Measurements from ENCODE around the gene TSPAN14. TPM values are rescaled to one million over a fixed set of nuclear protein-coding genes. Genes with fewer than 3 reads are reported as not detected.

The TSPAN14 gene
- total RNA-seq, 1 experiment from 2014 or later: not detected

DNA sequence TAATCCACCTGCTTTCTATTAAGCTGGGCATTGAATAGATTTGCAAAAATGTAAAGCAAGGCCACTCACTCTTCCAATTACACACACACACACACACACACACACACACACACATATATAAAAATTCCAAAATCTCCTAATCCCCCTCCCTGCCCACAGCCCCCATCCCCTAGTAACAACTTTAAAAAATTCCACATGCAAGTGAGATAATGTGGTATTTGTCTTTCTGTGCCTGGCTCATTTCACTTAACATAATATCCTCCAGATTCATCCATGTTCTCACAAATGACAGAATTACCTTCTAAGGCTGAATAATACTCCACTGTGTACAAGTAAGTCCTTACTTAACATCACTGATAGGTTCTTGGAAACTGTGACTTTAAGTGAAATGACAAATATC is 107.8 kb downstream of the TSPAN14 start:
- ChIA-PET POLR2A (ENCODE audit: unreplicated experiment) (no interaction called here), CTCF (no interaction called here)
- H3K9me3 ChIP-seq (ENCODE audit: low read length): no peaks in the 10 kb centered on the region
- no peak overlapping the region for H3K9ac ChIP-seq (ENCODE audit: low read length)
- no peaks in the 10 kb centered on the region for H3K4me1 ChIP-seq (ENCODE audit: insufficient read depth, low read length)
- intact Hi-C loops (cut with micrococcal nuclease): no loop called here
- no peak overlapping the region for H3K4me2 ChIP-seq (ENCODE audit: low read length)
- TF ChIP-seq EZH2 (IDR thresholded peaks at IDR 0.05; ENCODE audit: low read length, unreplicated experiment) (no peak), EZH2phosphoT487 (IDR thresholded peaks at IDR 0.05; ENCODE audit: borderline replicate concordance, low read length) (no peak)
- H3F3A ChIP-seq (ENCODE audit: low read length, unreplicated experiment): no peaks in the 10 kb centered on the region
- H3K9me2 ChIP-seq (replicated peaks; ENCODE audit: low read length): no peaks in the 10 kb centered on the region
- H3K27ac ChIP-seq (ENCODE audit: low read length): no peak overlapping the region
- DNase-seq: no peak
- no peaks in the 10 kb centered on the region for H4K20me1 ChIP-seq (ENCODE audit: low read length)
- H2AFZ ChIP-seq (ENCODE audit: low read length): no peak overlapping the region
- H3K4me3 ChIP-seq (ENCODE audit: low read length): no peak overlapping the region
- no peaks in the 10 kb centered on the region for H3K36me3 ChIP-seq (ENCODE audit: low read depth, low read length)
- ATAC-seq: no peak
- no peaks in the 10 kb centered on the region for H3K27me3 ChIP-seq (ENCODE audit: low read length)
- BruUV-seq (replicated peaks): no TSS peak
- H3K79me2 ChIP-seq (ENCODE audit: low read length): no peaks in the 10 kb centered on the region

DNA sequence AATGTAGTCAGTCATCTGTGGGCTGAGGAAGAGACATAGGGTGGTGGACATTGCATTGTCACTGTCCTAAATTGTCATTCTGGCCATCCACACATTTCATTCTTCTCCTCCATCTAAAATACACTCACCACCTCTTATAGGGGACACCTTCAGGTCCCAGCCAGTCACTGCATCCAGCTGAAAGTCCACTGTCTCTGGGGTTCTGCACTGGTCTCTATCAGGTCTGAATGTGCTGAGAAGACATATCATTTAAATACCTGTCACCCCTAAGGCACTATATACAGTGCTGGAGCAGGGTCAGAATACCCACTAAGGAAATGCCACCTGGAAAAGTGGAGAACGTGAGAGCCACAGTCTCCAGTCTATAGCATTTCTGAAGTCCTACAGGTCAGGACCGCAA is 113.2 kb downstream of the TSPAN14 start:
- ATAC-seq (no peak), DNase-seq (no peak)
- no peaks in the 10 kb centered on the region for H3F3A ChIP-seq (ENCODE audit: low read length, unreplicated experiment)
- ChIA-PET CTCF (no interaction called here), POLR2A (ENCODE audit: unreplicated experiment) (no interaction called here)
- intact Hi-C loops (cut with micrococcal nuclease): no loop called here
- H3K4me1 ChIP-seq (ENCODE audit: insufficient read depth, low read length): no peaks in the 10 kb centered on the region
- no peak overlapping the region for H3K4me3 ChIP-seq (ENCODE audit: low read length)
- no peaks in the 10 kb centered on the region for H4K20me1 ChIP-seq (ENCODE audit: low read length)
- H3K27ac ChIP-seq (ENCODE audit: low read length): no peak overlapping the region
- 0 out of 2 replicates have a peak, but pooled peaks cover 2% of the 10 kb centered on the region for H3K27me3 ChIP-seq (ENCODE audit: low read length)
- no peaks in the 10 kb centered on the region for H3K9me2 ChIP-seq (replicated peaks; ENCODE audit: low read length)
- no peak overlapping the region for H3K9ac ChIP-seq (ENCODE audit: low read length)
- no peak overlapping the region for H3K4me2 ChIP-seq (ENCODE audit: low read length)
- no peak overlapping the region for H2AFZ ChIP-seq (ENCODE audit: low read length)
- no peaks in the 10 kb centered on the region for H3K79me2 ChIP-seq (ENCODE audit: low read length)
- H3K9me3 ChIP-seq (ENCODE audit: low read length): no peaks in the 10 kb centered on the region
- no peaks in the 10 kb centered on the region for H3K36me3 ChIP-seq (ENCODE audit: low read depth, low read length)
- BruUV-seq (replicated peaks): no TSS peak
- no peak for TF ChIP-seq EZH2phosphoT487 (IDR thresholded peaks at IDR 0.05; ENCODE audit: borderline replicate concordance, low read length)

DNA sequence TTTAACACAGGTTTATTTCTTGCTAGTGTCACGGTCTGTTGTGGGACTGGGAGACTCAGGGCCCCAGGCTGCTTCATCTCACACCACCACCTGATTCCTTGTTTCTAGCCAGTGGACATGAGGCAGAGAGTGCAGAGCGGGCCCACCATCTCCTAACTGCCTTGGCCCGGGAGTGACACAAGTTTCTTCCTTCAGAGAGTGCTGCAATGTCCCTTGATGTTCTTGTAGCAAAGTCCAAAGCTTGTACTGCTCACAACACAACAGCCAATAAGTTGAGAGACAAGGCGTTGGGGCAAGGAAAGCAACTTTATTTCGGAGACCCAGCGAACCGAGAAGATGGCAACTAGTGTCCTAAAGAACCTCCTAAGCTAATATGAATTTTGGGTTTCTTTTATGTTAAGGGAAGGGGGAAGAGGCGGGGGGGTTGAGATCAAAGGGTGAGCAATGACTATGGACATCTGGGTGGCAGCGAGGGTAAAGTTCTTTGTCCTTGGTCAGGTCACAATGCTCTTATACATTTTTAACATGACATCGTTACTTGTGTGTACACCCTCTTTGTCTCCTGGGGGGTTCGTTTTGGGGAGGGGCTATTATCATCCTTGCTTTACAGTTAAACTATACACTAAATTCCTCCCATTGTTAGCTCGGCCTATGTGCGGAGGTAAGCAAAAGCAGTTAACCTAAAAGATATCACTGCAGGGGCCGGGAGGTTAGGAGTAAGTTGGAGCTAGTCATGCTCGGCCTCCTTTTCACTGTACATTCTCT is 115.2 kb downstream of the TSPAN14 start:
- H3K79me2 ChIP-seq (ENCODE audit: low read length): no peaks in the 10 kb centered on the region
- TF ChIP-seq, protein P1, sequence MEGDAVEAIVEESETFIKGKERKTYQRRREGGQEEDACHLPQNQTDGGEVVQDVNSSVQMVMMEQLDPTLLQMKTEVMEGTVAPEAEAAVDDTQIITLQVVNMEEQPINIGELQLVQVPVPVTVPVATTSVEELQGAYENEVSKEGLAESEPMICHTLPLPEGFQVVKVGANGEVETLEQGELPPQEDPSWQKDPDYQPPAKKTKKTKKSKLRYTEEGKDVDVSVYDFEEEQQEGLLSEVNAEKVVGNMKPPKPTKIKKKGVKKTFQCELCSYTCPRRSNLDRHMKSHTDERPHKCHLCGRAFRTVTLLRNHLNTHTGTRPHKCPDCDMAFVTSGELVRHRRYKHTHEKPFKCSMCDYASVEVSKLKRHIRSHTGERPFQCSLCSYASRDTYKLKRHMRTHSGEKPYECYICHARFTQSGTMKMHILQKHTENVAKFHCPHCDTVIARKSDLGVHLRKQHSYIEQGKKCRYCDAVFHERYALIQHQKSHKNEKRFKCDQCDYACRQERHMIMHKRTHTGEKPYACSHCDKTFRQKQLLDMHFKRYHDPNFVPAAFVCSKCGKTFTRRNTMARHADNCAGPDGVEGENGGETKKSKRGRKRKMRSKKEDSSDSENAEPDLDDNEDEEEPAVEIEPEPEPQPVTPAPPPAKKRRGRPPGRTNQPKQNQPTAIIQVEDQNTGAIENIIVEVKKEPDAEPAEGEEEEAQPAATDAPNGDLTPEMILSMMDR (conservative IDR thresholded peaks at IDR 0.05; ENCODE audit: low read depth, low read length): no peak
- no peak for DNase-seq
- POLR2A ChIA-PET (ENCODE audit: unreplicated experiment): no interaction called here
- ATAC-seq: no peak
- H3K27ac ChIP-seq (ENCODE audit: low read length): no peak overlapping the region
- H3K4me1 ChIP-seq (ENCODE audit: insufficient read depth, low read length): no peaks in the 10 kb centered on the region
- BruUV-seq (replicated peaks): no TSS peak
- H3K9ac ChIP-seq (ENCODE audit: low read length): no peak overlapping the region
- H3K4me2 ChIP-seq (ENCODE audit: low read length): no peak overlapping the region
- no peaks in the 10 kb centered on the region for H4K20me1 ChIP-seq (ENCODE audit: low read length)
- no peaks in the 10 kb centered on the region for H3K9me3 ChIP-seq (ENCODE audit: low read length)
- CTCF ChIA-PET: no interaction called here
- no peak overlapping the region for H3K4me3 ChIP-seq (ENCODE audit: low read length)
- H3K36me3 ChIP-seq (ENCODE audit: low read depth, low read length): no peaks in the 10 kb centered on the region
- H2AFZ ChIP-seq (ENCODE audit: low read length): no peak overlapping the region
- no peaks in the 10 kb centered on the region for H3K9me2 ChIP-seq (replicated peaks; ENCODE audit: low read length)
- intact Hi-C loops (cut with micrococcal nuclease): no loop called here
- 0 out of 2 replicates have a peak, but pooled peaks cover 2% of the 10 kb centered on the region for H3K27me3 ChIP-seq (ENCODE audit: low read length)
- H3F3A ChIP-seq (ENCODE audit: low read length, unreplicated experiment): no peaks in the 10 kb centered on the region

DNA sequence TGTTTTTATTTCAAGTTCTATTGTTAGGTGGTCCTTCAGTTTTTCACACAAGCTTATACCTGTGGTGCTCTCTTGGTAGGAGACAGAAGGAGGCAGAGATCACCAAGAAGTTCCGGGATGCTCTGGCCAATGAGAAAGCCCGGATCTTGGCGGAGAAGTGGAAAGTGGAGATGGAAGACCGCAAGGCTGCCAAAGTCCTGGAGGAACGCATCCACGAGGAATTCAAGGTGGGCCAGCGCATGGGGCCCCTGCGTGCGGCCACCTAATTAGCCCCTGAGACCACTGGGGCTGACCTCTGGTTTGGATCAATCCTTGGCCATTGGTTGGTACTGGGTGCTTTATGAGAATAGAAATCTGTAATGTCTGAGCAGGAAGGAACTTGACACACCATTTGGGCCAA is 117.2 kb downstream of the TSPAN14 start:
- intact Hi-C loops (cut with micrococcal nuclease): no loop called here
- Histone ChIP-seq H3K4me1 (ENCODE audit: insufficient read depth, low read length) (no peaks in the 10 kb centered on the region), H3K79me2 (ENCODE audit: low read length) (no peaks in the 10 kb centered on the region), H3K9me2 (replicated peaks; ENCODE audit: low read length) (no peaks in the 10 kb centered on the region), H4K20me1 (ENCODE audit: low read length) (no peaks in the 10 kb centered on the region), H3K9ac (ENCODE audit: low read length) (no peak overlapping the region), H3K4me2 (ENCODE audit: low read length) (no peak overlapping the region), H3K27me3 (ENCODE audit: low read length) (0 out of 2 replicates have a peak, but pooled peaks cover 2% of the 10 kb centered on the region), H3K27ac (ENCODE audit: low read length) (no peak overlapping the region), H3K36me3 (ENCODE audit: low read depth, low read length) (no peaks in the 10 kb centered on the region), H3K4me3 (ENCODE audit: low read length) (no peak overlapping the region), H3F3A (ENCODE audit: low read length, unreplicated experiment) (no peaks in the 10 kb centered on the region), H2AFZ (ENCODE audit: low read length) (no peak overlapping the region), H3K9me3 (ENCODE audit: low read length) (no peaks in the 10 kb centered on the region)
- CTCF ChIA-PET: no interaction called here
- DNase-seq: no peak
- no peak for TF ChIP-seq EZH2phosphoT487 (IDR thresholded peaks at IDR 0.05; ENCODE audit: borderline replicate concordance, low read length)
- TF ChIP-seq EZH2 (IDR thresholded peaks at IDR 0.05; ENCODE audit: low read length, unreplicated experiment): no peak
- TF ChIP-seq, protein P1 (conservative IDR thresholded peaks at IDR 0.05; ENCODE audit: low read depth, low read length): no peak
- no peak for ATAC-seq
- no TSS peak for BruUV-seq (replicated peaks)
- POLR2A ChIA-PET (ENCODE audit: unreplicated experiment): no interaction called here

All from PC-3 (cell line).